Esophagus (tissue), 2 donors: ENCODE data around the gene SIPA1L2. TPM values are rescaled to one million over a fixed set of nuclear protein-coding genes. Genes with fewer than 3 reads are reported as not detected.

ENCODE experiments used
- H3K27ac ChIP-seq, 2 donors: one replicate each; pipeline ENCODE4 v1.5.1; 2013; ENCODE audit warnings: low read depth in 2 of 2, mild to moderate bottlenecking in 2 of 2, inconsistent platforms in 1 of 2, low read length in 1 of 2, moderate library complexity in 1 of 2
- H3K27me3 ChIP-seq, 2 donors: one replicate each; pipeline ENCODE4 v1.6.1; 2013; ENCODE audit warnings: low read length in 2 of 2, control low read depth in 1 of 2, mild to moderate bottlenecking in 1 of 2; ENCODE audit not compliant: insufficient read depth in 2 of 2, control insufficient read depth in 1 of 2
- H3K36me3 ChIP-seq, 2 donors: one replicate each; pipeline ENCODE4 v1.6.1; 2013; ENCODE audit warnings: low read length in 1 of 2; ENCODE audit not compliant: control insufficient read depth in 2 of 2, insufficient read depth in 2 of 2
- H3K4me1 ChIP-seq, 2 donors: one replicate each; pipeline ENCODE4 v1.6.1; 2013; ENCODE audit warnings: low read length in 1 of 2; ENCODE audit not compliant: control insufficient read depth in 2 of 2, insufficient read depth in 2 of 2
- H3K4me3 ChIP-seq, 2 donors: one replicate each; pipeline ENCODE4 v1.5.1; 2013; ENCODE audit warnings: low read length in 2 of 2, mild to moderate bottlenecking in 2 of 2, low read depth in 1 of 2, moderate library complexity in 1 of 2
- H3K9me3 ChIP-seq, 2 donors: one replicate each; pipeline ENCODE4 v1.6.1; 2013; ENCODE audit warnings: mild to moderate bottlenecking in 2 of 2, low read depth in 1 of 2, low read length in 1 of 2, moderate library complexity in 1 of 2; ENCODE audit not compliant: control insufficient read depth in 2 of 2, insufficient read depth in 1 of 2
- WGBS, 2 donors: extraction: QIAGEN DNeasy Blood & Tissue Kit; methylation state at CpG; one replicate each; pipeline ENCODE4 v1.1.7; 2013; 5-methylcytosine and 5-hydroxymethylcytosine counted together
- polyA plus RNA-seq, 2 donors: library from polyadenylated mRNA; stranded (reverse); fragments of 200-250 nt; gene quantifications; one replicate each; pipeline ENCODE4 v1.2.3, GENCODE V29; 2013
- donor health status: healthy with polysubstance abuse.
- donor health status: Bipolar disorder and iron deficiency.

Gene SIPA1L2
- polyA plus RNA-seq, 2 donors: 11.2 to 16.5 TPM

DNA sequence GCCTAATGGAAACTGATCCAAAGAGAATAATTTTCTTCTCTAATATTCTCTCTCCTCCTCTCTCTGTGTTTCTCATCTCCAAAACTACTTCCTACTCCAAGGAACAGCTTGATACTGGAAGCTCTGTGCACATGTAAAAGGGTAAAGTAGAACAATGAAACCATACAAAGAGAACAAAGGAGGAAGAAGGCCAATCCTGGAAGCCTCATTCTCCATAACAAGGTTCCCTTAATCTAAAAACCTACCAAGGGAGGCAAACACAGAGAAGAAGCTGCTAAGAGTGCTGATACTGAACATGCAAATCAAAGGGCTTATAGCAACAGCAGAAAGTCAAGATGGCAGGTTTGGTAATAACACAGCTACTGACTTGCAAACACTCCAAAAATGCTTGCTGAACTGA is 44.4 kb downstream of the SIPA1L2 start:
- Histone ChIP-seq H3K4me1 (peaks cover 0 to 5% of the 10 kb centered on the region in 2 donors), H3K27me3 (no peaks in the 10 kb centered on the region), H3K4me3 (no peak overlapping the region), H3K27ac (no peak overlapping the region), H3K36me3 (no peaks in the 10 kb centered on the region), H3K9me3 (no peaks in the 10 kb centered on the region)

DNA sequence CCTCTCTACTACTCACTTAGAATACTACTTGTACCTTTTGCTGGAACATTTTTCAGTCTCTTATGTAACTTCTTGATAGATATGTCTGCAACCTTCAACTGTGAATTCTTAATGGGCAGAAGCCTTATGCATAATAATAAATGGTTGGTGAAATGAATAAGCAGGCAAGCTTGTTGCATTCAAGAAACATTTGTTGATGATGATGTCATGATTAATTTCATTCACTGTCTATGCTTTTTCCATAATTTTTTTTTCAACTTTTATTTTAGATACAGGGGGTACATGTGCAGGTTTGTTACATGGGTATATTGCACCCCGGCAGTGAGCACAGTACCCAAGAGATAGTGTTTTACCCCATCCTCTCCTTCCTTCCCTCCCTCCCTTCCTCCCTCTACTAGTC is 48.0 kb downstream of the SIPA1L2 start:
- no peak overlapping the region for H3K4me3 ChIP-seq
- 94 to 100% methylated on average over 1 of the region's 1 CpG for WGBS, 2 donors
- peaks cover 0 to 2% of the 10 kb centered on the region in 2 donors for H3K4me1 ChIP-seq
- no peaks in the 10 kb centered on the region for H3K27me3 ChIP-seq
- H3K9me3 ChIP-seq: no peaks in the 10 kb centered on the region
- H3K36me3 ChIP-seq: no peaks in the 10 kb centered on the region
- no peak overlapping the region for H3K27ac ChIP-seq

Other genes starting within 250 kb of the SIPA1L2 start
- gene MAP10, start 175.3 kb upstream of the SIPA1L2 start, polyA plus RNA-seq: under 1 TPM; 0.45 to 0.52 TPM